Choroid plexus epithelial cell (primary cell): ENCODE measurements around the gene TMEM151B.

Experiments
- DNase-seq: peaks from one replicate; pipeline ENCODE4 v3.0.0-alpha.2; 2010; ENCODE audit warnings: low read depth
- H3K4me3 ChIP-seq: 2 replicates; pipeline ENCODE4 v1.5.1; 2011; ENCODE audit warnings: low read depth, mild to moderate bottlenecking, control low read depth, low read length, moderate library complexity
- TF ChIP-seq, protein P1 (sequence below): conservative IDR thresholded peaks from 2 replicates; pipeline ENCODE4 v1.5.1; 2011; ENCODE audit warnings: low read depth, mild to moderate bottlenecking, control low read depth, inconsistent platforms, low read length, moderate library complexity

Gene TMEM151B

DNA sequence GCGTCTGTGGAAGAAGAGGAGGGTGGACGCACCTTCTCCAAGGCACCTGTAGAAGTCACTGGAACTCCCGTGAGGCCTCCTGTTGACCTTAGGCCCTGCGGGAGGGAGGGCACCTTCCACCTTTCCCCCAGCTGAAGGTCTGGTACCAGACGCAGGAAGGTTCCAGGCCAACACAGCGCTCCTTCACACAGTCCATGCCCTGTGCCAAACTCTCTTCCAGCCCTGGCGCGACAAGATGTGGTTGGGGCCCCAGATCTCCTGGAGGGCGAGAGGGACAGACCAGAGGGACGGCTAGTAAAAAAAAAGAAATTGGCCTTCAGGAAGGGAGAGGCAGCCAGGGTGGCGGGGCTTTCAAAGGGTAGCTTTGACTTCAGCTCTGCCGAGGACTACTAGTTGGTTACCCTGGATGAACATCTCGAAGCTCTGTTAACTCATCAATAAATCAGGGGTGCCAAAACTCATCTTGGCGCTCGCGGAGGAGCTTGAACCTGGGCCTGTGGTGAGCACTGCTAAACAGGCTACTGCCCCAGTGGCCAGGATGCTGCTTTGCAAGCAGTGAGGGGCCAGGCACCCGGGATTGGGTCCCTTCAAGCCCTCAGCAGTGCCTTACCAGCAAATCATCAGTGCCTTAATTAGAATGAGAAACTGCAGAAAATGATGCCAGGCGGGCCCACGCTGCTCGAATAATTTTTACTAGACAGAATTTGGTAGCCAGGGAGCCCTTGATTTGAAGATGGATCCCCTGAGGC lies 28.0 kb downstream of the TMEM151B start:
- no peak overlapping the region for H3K4me3 ChIP-seq
- DNase-seq = peak; percentile 5
- TF ChIP-seq, protein P1, sequence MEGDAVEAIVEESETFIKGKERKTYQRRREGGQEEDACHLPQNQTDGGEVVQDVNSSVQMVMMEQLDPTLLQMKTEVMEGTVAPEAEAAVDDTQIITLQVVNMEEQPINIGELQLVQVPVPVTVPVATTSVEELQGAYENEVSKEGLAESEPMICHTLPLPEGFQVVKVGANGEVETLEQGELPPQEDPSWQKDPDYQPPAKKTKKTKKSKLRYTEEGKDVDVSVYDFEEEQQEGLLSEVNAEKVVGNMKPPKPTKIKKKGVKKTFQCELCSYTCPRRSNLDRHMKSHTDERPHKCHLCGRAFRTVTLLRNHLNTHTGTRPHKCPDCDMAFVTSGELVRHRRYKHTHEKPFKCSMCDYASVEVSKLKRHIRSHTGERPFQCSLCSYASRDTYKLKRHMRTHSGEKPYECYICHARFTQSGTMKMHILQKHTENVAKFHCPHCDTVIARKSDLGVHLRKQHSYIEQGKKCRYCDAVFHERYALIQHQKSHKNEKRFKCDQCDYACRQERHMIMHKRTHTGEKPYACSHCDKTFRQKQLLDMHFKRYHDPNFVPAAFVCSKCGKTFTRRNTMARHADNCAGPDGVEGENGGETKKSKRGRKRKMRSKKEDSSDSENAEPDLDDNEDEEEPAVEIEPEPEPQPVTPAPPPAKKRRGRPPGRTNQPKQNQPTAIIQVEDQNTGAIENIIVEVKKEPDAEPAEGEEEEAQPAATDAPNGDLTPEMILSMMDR = no peak

DNA sequence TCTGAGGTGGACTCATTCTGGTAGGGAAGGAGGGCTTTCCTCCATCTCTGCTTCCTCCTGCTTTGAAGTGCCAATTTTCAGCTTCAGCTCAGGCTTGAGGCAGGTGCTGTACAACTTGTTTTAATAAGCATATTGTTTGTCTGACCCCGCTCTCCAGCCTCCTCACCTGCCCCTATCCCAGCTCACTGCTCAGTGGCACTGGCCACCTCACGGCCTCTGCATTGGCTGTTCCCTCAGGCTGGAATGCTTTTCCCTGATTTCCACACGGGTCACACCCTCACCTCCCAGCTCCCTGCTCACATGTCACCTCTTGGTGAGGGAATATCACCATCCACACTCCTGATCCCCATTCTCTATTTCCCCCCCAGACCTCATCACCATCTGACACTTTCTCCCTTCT lies 28.6 kb downstream of the TMEM151B start:
- no peak for DNase-seq
- TF ChIP-seq, protein P1 = no peak
- no peak overlapping the region for H3K4me3 ChIP-seq

DNA sequence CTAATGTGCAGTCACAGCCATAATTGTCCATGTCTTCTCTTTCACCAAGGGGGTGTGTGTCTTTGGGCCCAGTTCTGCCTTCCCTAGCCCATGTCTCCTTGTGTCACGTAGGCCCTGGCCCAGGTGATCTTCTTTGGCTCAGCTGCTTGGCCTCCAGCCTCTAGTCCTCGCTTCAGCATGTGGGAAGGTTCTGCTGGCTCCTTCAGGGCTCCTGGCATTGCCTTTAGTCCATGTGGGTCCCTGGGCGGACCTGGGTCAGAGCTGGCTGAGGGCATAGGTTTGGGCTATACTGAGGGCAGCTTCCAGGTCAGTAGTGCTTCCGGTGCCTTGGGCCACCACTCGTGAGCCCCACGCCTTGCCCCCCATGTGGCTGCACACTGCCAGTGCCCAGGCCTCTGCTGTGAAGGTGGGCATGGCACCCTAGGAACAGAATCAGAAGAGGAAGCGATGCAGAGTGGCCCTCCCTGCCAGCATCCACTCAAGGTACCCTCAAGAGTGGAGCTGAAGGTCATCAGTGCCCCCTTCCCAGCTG lies 30.1 kb downstream of the TMEM151B start:
- no peak overlapping the region for H3K4me3 ChIP-seq
- no peak for DNase-seq
- TF ChIP-seq, protein P1 = no peak

DNA sequence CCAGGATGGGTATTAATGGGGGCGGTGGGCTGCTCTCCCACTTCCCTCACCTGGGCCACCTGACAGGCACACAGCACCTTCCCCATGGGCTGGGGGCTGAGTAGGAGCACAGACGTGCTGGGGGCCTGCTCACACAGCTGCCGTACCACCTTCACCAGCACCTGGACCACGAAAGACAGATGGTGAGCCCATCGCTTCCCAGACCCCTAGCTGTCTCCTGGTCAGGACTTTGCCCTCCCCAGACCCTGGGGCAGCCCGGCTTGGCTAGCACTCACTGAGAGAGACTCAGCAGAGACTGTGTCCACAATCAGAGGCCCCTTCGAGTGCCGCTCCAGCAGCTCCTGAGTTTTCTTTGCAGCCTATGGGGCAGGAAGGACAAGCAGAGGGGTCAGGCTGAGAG lies 30.9 kb downstream of the TMEM151B start:
- DNase-seq = no peak
- TF ChIP-seq, protein P1 = no peak

DNA sequence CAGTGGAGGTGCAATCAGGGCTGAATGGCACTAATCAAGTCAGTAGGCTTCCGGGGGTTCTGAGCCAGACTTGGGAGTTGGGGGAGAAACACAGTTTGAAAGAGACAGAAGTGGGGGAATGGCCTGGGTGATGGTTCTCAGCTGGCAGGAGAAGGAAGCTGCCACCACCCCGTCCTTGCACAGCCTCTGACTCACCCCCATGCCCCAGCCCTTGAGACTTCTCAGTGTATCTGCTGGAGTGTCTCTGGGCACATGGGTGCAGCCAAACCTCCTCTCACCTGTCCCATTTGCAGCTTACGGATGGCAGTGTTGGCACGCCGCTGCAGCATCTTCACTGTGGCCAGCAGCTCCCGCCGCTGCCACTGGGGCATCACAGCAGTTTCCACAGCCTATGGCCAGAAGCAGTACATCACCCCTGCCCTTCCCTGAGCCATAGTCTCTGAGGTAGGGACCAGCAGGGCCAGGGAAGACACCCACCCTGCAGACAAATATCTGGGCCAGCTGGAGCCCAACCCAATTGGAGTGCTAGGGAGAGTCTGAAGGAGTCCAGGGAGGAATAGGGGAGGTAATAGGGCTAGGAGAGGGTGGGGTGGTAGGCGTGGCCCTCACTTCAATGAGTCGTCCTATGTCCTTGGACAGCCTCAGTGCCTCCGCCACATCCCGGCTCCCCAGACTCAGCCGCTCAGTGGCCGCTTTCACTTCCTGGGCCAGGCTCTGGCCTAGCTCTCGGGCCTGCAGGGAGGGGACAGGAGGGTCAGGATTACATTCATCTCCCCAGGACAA lies 31.7 kb downstream of the TMEM151B start:
- TF ChIP-seq, protein P1 = no peak
- DNase-seq = no peak
- H3K4me3 ChIP-seq = no peak overlapping the region

More for the DNA sequence above, 30.9 kb downstream of the TMEM151B start:
- no peak overlapping the region for H3K4me3 ChIP-seq

DNA sequence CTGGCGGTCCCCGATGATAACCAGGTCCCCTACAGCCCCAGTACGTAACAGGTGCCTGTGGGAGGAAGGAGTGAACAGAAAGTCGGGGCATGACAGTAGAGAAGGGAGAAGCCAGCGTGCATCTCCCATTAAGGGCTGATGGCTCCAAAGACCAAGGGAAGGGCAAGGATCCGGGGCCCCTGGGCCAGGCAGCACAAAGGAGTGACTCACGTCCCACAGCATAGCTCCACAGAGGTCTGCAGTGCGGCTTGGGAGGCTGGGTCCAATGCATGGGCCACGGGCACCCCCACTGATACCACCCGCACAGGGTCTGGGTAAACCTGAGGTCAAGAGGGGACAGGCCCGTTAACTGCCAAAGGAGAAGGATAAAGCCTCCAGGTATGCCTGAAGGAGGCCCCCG lies 32.6 kb downstream of the TMEM151B start:
- TF ChIP-seq, protein P1 = no peak
- DNase-seq = no peak

More for the DNA sequence above, 32.6 kb downstream of the TMEM151B start:
- no peak overlapping the region for H3K4me3 ChIP-seq
